ENCODE results near the gene NRG2.

GRCh38 chr5:139979943-139980342 is 63.2 kb downstream of the NRG2 start:
- TF ChIP-seq CTCF (conservative IDR thresholded peaks at IDR 0.05; ENCODE audit: low read depth, low read length) (no peak), CEBPB (IDR thresholded peaks at IDR 0.05; ENCODE audit: low read depth, low read length) (no peak), POLR2A (IDR thresholded peaks at IDR 0.05; ENCODE audit: low read depth, low read length) (no peak), USF2 (IDR thresholded peaks at IDR 0.05; ENCODE audit: low read depth, low read length) (no peak), MXI1 (IDR thresholded peaks at IDR 0.05; ENCODE audit: borderline replicate concordance, low read depth, low read length) (no peak), RAD21 (IDR thresholded peaks at IDR 0.05; ENCODE audit: low read length) (no peak), CHD1 (IDR thresholded peaks at IDR 0.05; ENCODE audit: low read depth, low read length) (no peak), MAZ (IDR thresholded peaks at IDR 0.05; ENCODE audit: borderline replicate concordance, low read depth, low read length) (no peak), ELK1 (IDR thresholded peaks at IDR 0.05; ENCODE audit: borderline replicate concordance, low read depth, low read length) (no peak), BHLHE40 (IDR thresholded peaks at IDR 0.05; ENCODE audit: low read depth, low read length) (no peak), RFX5 (IDR thresholded peaks at IDR 0.05; ENCODE audit: low read depth, low read length) (no peak), RCOR1 (IDR thresholded peaks at IDR 0.05; ENCODE audit: insufficient replicate concordance, low read length) (no peak), MAFK (IDR thresholded peaks at IDR 0.05; ENCODE audit: low read depth, low read length) (no peak), SMC3 (IDR thresholded peaks at IDR 0.05; ENCODE audit: low read depth, low read length) (no peak)

All from IMR-90 (cell line).